Activated CD4-positive, CD25-positive, alpha-beta regulatory T cell treated with anti-CD3 and anti-CD28 coated beads, Interleukin-2, amount 50 U/mL, for 16 hours (primary cell): ENCODE data around the gene MED19.
A peak's percentile ranks its signal among the peaks of the same experiment; 100 is the strongest.
"Not testable (repeated sequence)": the region's sequence is repeated elsewhere in the genome, so short reads cannot be mapped to it uniquely, and the experiment has no call there.

Source experiments
- DNase-seq: peaks from one replicate; pipeline ENCODE4 v3.0.0-alpha.2; 2020; ENCODE audit warnings: low read depth, low spot score

Gene MED19, protein sequence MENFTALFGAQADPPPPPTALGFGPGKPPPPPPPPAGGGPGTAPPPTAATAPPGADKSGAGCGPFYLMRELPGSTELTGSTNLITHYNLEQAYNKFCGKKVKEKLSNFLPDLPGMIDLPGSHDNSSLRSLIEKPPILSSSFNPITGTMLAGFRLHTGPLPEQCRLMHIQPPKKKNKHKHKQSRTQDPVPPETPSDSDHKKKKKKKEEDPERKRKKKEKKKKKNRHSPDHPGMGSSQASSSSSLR

GRCh38 chr11:57711414-57712255, at the start of gene MED19:
Gene MED19 (minus strand): TSS chr11:57712215. CDS start chr11:57712179, 36 bp downstream.
- DNase-seq: peak; percentile 44

- DNase-seq: no peak
Observed at GRCh38 chr11:57758174-57758573, 46.2 kb upstream of the MED19 start.

DNA sequence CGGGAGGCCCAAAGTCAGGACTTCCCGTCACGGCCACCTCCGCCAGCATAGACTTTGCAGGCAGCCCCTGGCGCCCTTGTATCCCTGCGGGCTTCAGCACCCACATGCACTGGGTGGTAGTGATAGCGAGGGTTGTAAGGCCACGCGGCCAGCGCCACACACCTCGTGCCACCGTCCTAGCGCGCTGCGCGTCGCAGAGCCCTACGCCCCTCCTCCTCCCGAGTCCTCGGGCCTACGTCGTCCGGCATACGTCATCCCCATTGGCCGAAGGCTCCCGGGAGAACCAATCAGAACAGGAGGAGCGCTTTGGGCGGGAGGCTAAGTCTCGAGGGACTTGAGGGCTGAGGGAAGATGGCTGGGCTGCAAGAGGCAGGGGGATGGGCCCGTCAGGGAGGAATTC, 40.9 kb upstream of the MED19 start:
- DNase-seq: no peak

DNA sequence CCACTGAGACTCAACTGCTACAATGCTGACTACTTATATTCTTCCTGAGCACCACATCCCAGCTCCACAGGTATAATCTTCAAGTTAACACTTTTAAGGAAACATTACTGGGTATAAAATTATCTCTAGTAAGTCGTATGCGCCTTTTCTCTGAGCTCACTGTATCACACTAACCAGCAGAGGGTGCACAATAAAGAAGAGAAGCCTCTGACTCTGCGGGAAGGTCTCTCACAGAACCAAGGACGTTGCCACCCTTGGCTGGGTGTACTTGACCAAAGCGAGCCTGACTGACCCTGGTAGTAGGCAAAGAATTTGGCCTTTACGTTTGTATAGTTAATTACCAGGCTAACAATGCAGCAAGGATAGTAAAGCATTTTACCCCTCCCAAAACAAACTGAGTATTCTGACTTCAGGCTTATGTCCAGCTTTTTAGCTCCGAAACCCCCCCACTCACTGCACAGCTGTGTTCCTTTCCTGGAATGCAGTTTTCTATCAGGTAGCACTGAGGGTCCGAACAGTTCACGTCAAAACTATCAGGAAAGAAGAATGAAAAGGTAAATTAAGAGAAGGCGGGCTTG, 39.8 kb upstream of the MED19 start, which contains the start of gene BTBD18:
BTBD18 (minus strand) TSS at position 144 of the 578 bp plus-strand sequence. CDS start 631 bp downstream, outside the sequence.
- no peak for DNase-seq

DNA sequence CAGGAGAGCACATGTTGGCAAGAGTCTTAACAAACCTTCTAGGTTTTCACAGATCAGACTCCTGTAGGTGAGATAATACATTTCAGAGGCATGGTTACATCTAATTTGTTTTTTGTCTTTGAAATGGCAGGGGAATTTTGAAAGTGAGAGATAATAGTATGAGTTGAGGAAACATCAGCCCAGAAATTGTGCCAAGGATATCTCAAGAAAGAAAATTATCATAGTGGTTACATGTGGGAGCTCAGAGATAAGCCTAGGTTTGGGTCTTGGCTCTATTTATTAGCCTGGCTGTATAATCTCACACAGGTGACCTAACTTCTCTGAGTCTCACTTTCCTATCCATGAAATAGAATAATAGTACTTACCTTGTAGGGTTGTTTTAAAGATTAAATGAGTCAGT, 39.2 kb upstream of the MED19 start:
- DNase-seq: no peak

DNA sequence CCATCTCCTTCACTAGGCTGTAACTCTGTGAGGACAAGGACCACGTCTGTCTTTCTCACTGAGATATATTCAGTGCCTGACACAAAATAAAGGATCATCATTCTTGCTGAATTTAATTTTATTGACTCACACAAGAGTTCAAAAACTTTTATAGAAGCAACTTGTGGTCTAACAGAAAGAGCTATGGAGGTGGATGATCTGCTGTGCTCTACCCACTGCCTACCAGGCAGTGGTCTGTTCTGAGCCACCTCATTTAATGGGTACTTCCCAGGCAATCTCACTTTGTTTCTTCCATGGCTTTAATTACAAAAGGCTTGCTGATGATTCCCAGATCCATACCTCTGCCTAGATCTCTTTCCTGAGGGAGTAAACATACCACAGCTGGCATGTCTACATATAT, 34.9 kb upstream of the MED19 start:
- no peak for DNase-seq

DNA sequence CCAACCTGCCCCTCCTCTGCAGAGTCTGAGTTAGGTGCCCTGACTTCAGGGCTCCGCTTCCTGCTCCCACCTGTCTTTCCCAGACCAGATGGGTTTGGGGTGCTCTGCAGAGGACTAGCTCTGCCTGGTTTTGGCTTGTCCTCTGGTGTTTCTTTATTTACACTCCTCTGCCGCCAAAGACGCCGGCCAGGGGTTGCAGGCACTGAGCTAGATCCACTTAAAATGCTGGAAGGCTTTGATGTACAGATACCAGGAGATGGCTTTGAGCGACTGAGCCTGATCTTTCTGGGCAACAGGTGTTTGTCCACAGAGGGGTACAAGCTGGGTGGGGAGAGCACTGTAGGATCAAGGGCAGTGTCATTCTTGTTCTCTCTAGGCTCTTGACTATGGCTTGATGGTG, 33.2 kb upstream of the MED19 start:
- no peak for DNase-seq

DNA sequence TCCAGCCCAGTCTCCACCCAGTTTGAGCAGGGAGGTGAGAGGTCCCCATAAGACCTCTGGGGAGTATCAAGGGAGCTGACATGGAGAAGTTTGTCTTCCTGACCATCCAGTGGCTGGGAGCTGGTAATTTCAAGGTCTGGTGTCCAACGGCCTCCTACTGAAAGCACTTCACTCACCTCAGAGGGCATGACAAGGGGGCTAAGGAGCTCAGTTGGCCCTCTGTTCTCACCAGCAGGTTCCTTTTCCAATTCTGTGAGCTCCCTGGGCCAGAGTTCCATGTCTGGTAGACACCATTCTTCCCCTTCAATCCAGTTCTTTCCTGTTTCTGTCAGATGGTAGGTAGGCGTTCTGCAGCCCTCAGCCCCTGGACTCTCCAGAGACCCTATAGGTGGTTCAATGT, 32.3 kb upstream of the MED19 start:
- no peak for DNase-seq

DNA sequence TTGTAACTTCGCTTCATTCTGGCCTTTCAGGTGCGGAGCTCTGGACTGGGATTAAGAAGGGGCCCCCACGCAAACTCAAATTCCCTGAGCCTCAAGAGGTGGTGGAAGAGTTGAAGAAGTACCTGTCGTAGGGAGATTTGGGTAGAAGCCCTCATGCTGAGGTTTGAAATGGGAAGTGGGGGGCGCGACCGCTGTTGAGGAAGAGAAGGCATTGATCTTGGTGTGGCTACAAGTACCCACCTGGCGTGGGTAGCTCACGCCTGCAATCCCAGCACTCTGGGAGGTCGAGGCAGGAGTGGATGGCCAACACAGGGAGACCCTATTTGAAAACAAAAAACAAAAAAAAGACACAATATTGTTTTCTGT, 30.1 kb upstream of the MED19 start:
- DNase-seq: no peak

DNA sequence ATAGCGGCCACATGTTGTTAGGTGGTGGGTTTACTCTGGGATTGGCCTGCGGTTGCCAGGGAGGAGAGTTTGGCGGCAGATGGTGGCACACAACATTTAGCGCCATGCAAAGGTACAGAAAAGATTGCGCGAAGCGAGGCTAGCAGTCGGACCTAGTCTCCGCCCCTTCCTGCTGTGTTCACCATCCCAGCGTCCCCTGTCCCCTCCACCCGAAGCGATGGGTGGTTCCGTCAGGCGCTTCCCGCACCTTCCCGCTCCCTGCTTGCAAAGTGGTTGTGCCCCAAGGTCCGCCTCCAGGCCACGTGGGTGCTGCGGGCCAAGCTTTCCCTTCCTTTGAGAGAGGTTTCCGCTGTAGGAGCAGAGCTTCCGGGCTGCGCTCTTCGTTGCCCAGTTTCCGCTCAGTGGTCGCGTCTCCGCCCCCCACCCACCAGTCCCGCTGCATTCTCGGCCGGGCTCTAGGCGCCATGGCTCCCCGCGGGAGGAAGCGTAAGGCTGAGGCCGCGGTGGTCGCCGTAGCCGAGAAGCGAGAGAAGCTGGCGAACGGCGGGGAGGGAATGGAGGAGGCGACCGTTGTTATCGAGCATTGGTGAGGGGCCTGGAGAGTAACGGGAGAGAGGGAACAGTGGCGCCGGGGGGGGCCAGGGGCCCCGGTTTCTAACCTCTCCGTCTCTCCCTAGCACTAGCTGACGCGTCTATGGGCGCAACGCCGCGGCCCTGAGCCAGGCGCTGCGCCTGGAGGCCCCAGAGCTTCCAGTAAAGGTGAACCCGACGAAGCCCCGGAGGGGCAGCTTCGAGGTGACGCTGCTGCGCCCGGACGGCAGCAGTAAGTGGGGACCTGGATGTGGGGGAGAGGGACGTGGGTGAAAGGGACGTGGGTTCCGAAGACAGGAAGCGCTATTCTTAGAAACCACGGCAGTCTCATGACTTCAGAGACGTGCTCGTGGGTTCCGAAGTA, 29.4 kb upstream of the MED19 start, which contains the start of gene SELENOH:
SELENOH (plus strand) TSS at position 360 of the 955 bp plus-strand sequence; CDS start at position 465, 105 bp downstream.
- DNase-seq: peak; percentile 81

- no peak for DNase-seq
Observed at GRCh38 chr11:57735619-57736298, 23.7 kb upstream of the MED19 start.

DNA sequence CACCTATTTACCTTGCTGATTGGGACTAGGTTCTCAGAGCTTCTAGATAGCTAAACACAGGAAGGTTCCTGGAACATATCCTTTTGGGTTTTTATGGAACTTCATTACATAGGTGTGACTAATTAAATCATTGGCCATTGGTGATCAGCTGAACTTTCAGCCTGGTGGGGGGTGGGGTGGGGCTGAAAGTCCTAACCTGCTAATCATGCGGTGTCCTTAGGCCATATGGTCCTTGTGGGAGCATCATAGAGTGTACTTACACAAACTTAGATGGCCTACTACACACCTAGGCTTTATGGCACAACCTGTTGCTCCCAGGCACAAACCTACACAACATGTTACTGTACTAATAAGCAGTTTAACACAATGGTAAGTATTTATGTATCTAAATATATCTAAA, 20.6 kb upstream of the MED19 start:
- DNase-seq: no peak

DNA sequence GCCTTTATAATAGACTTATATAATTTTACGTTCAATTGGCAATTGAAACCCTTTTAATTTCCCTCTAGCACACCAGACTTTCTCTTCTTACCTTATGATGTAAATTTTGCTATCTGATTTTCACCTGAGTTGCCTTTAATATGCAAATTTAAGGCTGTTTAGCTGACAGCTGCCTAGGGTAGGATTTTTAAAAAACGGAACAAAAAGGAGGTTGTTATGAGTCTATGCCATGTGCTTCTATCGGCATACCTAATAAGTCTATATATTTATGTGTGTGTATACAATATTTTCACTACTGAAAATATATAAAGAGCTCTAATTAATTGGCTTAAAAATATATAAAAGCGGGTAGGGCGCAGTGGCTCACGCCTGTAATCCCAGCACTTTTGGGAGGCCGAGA, 17.5 kb upstream of the MED19 start:
- no peak for DNase-seq

- DNase-seq: no peak
Observed at GRCh38 chr11:57728829-57729228, 16.8 kb upstream of the MED19 start.

- DNase-seq: no peak
Observed at GRCh38 chr11:57727185-57727584, 15.2 kb upstream of the MED19 start.

GRCh38 chr11:57716726-57717125, 4.7 kb upstream of the MED19 start:
- not testable (repeated sequence) for DNase-seq

- no peak for DNase-seq
Observed at GRCh38 chr11:57713835-57714234, 1.8 kb upstream of the MED19 start.

DNA sequence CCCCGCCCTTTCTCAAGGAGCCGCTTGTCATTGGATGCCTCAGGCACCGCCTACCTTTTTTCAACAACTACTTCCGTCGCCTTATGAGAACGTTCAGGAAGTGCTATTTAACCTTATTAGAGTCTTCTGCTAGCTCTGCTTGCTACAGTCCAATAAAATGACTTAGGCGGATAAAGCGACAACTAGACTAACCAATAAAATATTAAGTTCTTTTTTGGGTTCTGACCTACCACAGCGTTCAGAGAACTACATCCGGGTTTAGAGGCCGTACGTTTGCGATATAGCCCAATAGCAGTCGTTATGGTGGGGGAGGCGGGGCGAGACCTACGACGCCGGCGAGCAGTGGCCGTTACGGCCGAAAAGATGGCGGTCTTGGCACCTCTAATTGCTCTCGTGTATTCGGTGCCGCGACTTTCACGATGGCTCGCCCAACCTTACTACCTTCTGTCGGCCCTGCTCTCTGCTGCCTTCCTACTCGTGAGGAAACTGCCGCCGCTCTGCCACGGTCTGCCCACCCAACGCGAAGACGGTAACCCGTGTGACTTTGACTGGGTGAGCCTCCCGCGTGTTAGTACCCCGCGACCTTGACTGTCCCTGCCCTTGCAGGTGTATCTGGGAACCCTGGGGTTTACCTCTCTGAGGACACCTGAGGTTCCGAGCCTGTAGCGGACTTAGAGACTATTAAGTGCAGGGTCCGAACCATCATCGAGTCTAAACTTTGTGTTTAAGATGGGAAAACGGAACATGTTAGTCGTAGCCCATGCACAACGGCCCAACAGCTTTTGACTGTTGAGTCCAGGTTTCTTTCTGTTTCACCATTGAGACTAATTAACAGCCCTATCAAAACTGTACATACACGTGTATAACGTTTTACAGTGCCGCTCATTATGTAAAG, 488 bp upstream of the MED19 start, which contains the start of gene TMX2:
TMX2 (plus strand) TSS at position 338 of the 895 bp plus-strand sequence; CDS start at position 364, 26 bp downstream.
- peak; percentile 84 for DNase-seq

DNA sequence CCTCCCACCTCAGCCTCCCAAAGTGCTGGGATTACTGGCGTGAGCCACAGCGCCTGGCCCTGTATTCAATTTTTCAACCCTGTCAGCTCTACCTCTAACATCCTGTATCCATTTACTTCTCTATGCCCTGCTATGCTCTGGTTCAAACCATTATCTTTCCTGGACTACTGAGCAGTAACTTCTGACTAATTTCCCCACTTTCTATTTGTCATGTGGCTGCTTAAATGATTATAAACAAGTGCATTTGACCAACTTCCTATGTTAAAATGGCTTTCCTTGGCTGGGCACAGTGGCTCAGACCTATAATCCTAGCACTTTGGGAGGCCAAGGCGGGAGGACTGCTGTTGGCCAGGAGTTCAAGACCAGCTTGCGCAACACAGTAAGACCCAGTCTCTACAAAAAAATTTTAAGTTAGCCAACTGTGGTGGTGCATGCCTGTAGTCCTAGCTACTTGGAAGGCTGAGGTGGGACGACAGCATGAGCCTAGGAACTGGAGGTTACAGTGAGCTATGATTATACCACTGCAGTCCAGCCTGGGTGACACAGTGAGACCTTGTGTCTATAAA, 2.1 kb downstream of the MED19 start:
- DNase-seq: no peak
